Breast epithelium (tissue), 3 donors: ENCODE results near the gene PTPRK.

Experiments used
- CTCF ChIP-seq, 3 donors: fragments of 450-650 bp; IDR thresholded peaks; one replicate each; pipeline ENCODE4 v1.5.1; 2016 to 2017; ENCODE audit warnings: antibody characterized with exemption in 3 of 3, mild to moderate bottlenecking in 3 of 3, moderate library complexity in 3 of 3
- POLR2A ChIP-seq: fragments of 450-650 bp; IDR thresholded peaks from one replicate; pipeline ENCODE4 v1.6.1; 2016; ENCODE audit warnings: antibody characterized with exemption, mild to moderate bottlenecking, moderate library complexity

- no peak for TF ChIP-seq CTCF (IDR thresholded peaks at IDR 0.05)
- no peak for TF ChIP-seq POLR2A
Measured at GRCh38 chr6:127939442-127940066, 580.8 kb downstream of the PTPRK start.
